ENCODE results near the gene AMOTL1.

Gene AMOTL1

GRCh38 chr11:94781837-94782236 is 13.7 kb downstream of the AMOTL1 start:
- no peak for DNase-seq (ENCODE audit: low read depth, low spot score)
- no peaks in the 10 kb centered on the region for H3K9me3 ChIP-seq (ENCODE audit: insufficient read depth, low read length)
- TF ChIP-seq YY1 (IDR thresholded peaks at IDR 0.05; ENCODE audit: insufficient read depth, insufficient read length), result no peak
- TF ChIP-seq SUZ12 (IDR thresholded peaks at IDR 0.05; ENCODE audit: extremely low read depth, insufficient read depth, insufficient read length), result no peak
- TF ChIP-seq ZNF274 (IDR thresholded peaks at IDR 0.05; ENCODE audit: low read depth, low read length), result no peak
- H3K4me1 ChIP-seq (ENCODE audit: insufficient read depth, insufficient read length), result no peaks in the 10 kb centered on the region
- no peaks in the 10 kb centered on the region for H3K27me3 ChIP-seq (ENCODE audit: insufficient read depth, insufficient read length)
- no peak overlapping the region for H3K4me3 ChIP-seq (ENCODE audit: insufficient read length, low read depth)
- H3K9ac ChIP-seq (ENCODE audit: insufficient read length, low read depth), result no peak overlapping the region
- H3K36me3 ChIP-seq (ENCODE audit: insufficient read depth, insufficient read length, low read length), result no peaks in the 10 kb centered on the region

- Histone ChIP-seq H3K4me1 (ENCODE audit: insufficient read depth, insufficient read length) (no peaks in the 10 kb centered on the region), H3K27me3 (ENCODE audit: insufficient read depth, insufficient read length) (no peaks in the 10 kb centered on the region), H3K36me3 (ENCODE audit: insufficient read depth, insufficient read length, low read length) (no peaks in the 10 kb centered on the region), H3K9me3 (ENCODE audit: insufficient read depth, low read length) (no peaks in the 10 kb centered on the region), H3K9ac (ENCODE audit: insufficient read length, low read depth) (no peak overlapping the region), H3K4me3 (ENCODE audit: insufficient read length, low read depth) (no peak overlapping the region)
- no peak for TF ChIP-seq YY1 (IDR thresholded peaks at IDR 0.05; ENCODE audit: insufficient read depth, insufficient read length)
- TF ChIP-seq SUZ12 (IDR thresholded peaks at IDR 0.05; ENCODE audit: extremely low read depth, insufficient read depth, insufficient read length), result no peak
- no peak for TF ChIP-seq ZNF274 (IDR thresholded peaks at IDR 0.05; ENCODE audit: low read depth, low read length)
- DNase-seq (ENCODE audit: low read depth, low spot score), result no peak
Measured at GRCh38 chr11:94782446-94782845, 14.3 kb downstream of the AMOTL1 start.

- TF ChIP-seq YY1 (IDR thresholded peaks at IDR 0.05; ENCODE audit: insufficient read depth, insufficient read length) (no peak), ZNF274 (IDR thresholded peaks at IDR 0.05; ENCODE audit: low read depth, low read length) (no peak), SUZ12 (IDR thresholded peaks at IDR 0.05; ENCODE audit: extremely low read depth, insufficient read depth, insufficient read length) (no peak)
- Histone ChIP-seq H3K9me3 (ENCODE audit: insufficient read depth, low read length) (no peaks in the 10 kb centered on the region), H3K36me3 (ENCODE audit: insufficient read depth, insufficient read length, low read length) (no peaks in the 10 kb centered on the region), H3K9ac (ENCODE audit: insufficient read length, low read depth) (no peak overlapping the region), H3K4me1 (ENCODE audit: insufficient read depth, insufficient read length) (no peaks in the 10 kb centered on the region), H3K4me3 (ENCODE audit: insufficient read length, low read depth) (no peak overlapping the region), H3K27me3 (ENCODE audit: insufficient read depth, insufficient read length) (no peaks in the 10 kb centered on the region)
- no peak for DNase-seq (ENCODE audit: low read depth, low spot score)
Measured at GRCh38 chr11:94784884-94785283, 16.7 kb downstream of the AMOTL1 start.

DNA sequence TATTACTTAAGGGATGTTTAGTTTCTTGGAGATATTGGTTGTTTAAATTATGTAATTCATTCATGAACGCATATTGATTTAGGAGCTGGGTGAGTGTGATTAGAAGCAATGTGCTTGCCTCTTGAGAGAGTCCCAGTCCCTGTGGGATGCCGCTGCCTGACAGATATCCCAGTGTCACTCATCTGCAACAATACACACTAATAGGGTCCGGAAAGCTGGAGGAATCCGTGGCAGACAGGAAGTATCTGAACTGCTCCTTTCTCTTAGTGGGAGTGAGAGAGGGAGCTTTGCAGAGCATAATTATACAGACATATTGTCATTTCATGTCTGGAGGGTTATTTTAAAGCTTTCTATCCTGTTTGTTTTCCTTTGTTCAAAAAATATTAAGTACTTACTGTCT is 17.4 kb downstream of the AMOTL1 start:
- no peaks in the 10 kb centered on the region for H3K9me3 ChIP-seq (ENCODE audit: insufficient read depth, low read length)
- H3K36me3 ChIP-seq (ENCODE audit: insufficient read depth, insufficient read length, low read length), result no peaks in the 10 kb centered on the region
- DNase-seq (ENCODE audit: low read depth, low spot score), result no peak
- H3K27me3 ChIP-seq (ENCODE audit: insufficient read depth, insufficient read length), result no peaks in the 10 kb centered on the region
- H3K9ac ChIP-seq (ENCODE audit: insufficient read length, low read depth), result no peak overlapping the region
- H3K4me3 ChIP-seq (ENCODE audit: insufficient read length, low read depth), result no peak overlapping the region
- TF ChIP-seq ZNF274 (IDR thresholded peaks at IDR 0.05; ENCODE audit: low read depth, low read length) (no peak), SUZ12 (IDR thresholded peaks at IDR 0.05; ENCODE audit: extremely low read depth, insufficient read depth, insufficient read length) (no peak), YY1 (IDR thresholded peaks at IDR 0.05; ENCODE audit: insufficient read depth, insufficient read length) (no peak)
- H3K4me1 ChIP-seq (ENCODE audit: insufficient read depth, insufficient read length), result no peaks in the 10 kb centered on the region

GRCh38 chr11:94786264-94787126 is 18.3 kb downstream of the AMOTL1 start:
- Histone ChIP-seq H3K36me3 (ENCODE audit: insufficient read depth, insufficient read length, low read length) (no peaks in the 10 kb centered on the region), H3K27me3 (ENCODE audit: insufficient read depth, insufficient read length) (no peaks in the 10 kb centered on the region), H3K4me1 (ENCODE audit: insufficient read depth, insufficient read length) (no peaks in the 10 kb centered on the region), H3K4me3 (ENCODE audit: insufficient read length, low read depth) (no peak overlapping the region), H3K9ac (ENCODE audit: insufficient read length, low read depth) (no peak overlapping the region), H3K9me3 (ENCODE audit: insufficient read depth, low read length) (no peaks in the 10 kb centered on the region)
- TF ChIP-seq ZNF274 (IDR thresholded peaks at IDR 0.05; ENCODE audit: low read depth, low read length), result no peak
- TF ChIP-seq YY1 (IDR thresholded peaks at IDR 0.05; ENCODE audit: insufficient read depth, insufficient read length), result no peak
- no peak for TF ChIP-seq SUZ12 (IDR thresholded peaks at IDR 0.05; ENCODE audit: extremely low read depth, insufficient read depth, insufficient read length)
- DNase-seq (ENCODE audit: low read depth, low spot score), result no peak

DNA sequence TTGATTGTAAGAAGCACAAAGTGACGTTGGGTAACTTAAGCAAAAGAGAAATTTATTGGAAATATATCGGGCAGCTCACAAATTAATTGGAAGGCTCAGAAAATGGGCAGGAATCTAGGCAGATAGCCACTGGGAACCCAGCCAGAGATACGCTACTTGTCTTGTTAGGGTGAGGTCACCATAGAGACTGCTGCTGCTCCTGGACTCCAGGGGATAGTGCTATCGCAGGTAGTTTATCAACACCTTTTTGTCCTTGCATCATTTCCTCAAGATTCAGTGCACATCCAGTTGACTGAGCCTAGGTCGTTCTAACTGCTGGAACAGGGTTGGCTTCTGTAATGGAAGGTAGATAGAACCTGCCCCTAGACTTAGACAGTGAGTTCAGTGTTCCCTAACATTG is 19.6 kb downstream of the AMOTL1 start:
- TF ChIP-seq ZNF274 (IDR thresholded peaks at IDR 0.05; ENCODE audit: low read depth, low read length) (no peak), YY1 (IDR thresholded peaks at IDR 0.05; ENCODE audit: insufficient read depth, insufficient read length) (no peak), SUZ12 (IDR thresholded peaks at IDR 0.05; ENCODE audit: extremely low read depth, insufficient read depth, insufficient read length) (no peak)
- DNase-seq (ENCODE audit: low read depth, low spot score), result no peak
- H3K4me3 ChIP-seq (ENCODE audit: insufficient read length, low read depth), result no peak overlapping the region
- no peak overlapping the region for H3K9ac ChIP-seq (ENCODE audit: insufficient read length, low read depth)
- H3K4me1 ChIP-seq (ENCODE audit: insufficient read depth, insufficient read length), result no peaks in the 10 kb centered on the region
- no peaks in the 10 kb centered on the region; the same call in 1 of the 2 replicates for H3K9me3 ChIP-seq (ENCODE audit: insufficient read depth, low read length)
- H3K36me3 ChIP-seq (ENCODE audit: insufficient read depth, insufficient read length, low read length), result peaks cover 3% of the 10 kb centered on the region
- H3K27me3 ChIP-seq (ENCODE audit: insufficient read depth, insufficient read length), result no peaks in the 10 kb centered on the region

GRCh38 chr11:94788396-94788795 is 20.2 kb downstream of the AMOTL1 start:
- H3K27me3 ChIP-seq (ENCODE audit: insufficient read depth, insufficient read length), result no peaks in the 10 kb centered on the region
- TF ChIP-seq YY1 (IDR thresholded peaks at IDR 0.05; ENCODE audit: insufficient read depth, insufficient read length) (no peak), ZNF274 (IDR thresholded peaks at IDR 0.05; ENCODE audit: low read depth, low read length) (no peak), SUZ12 (IDR thresholded peaks at IDR 0.05; ENCODE audit: extremely low read depth, insufficient read depth, insufficient read length) (no peak)
- H3K4me1 ChIP-seq (ENCODE audit: insufficient read depth, insufficient read length), result no peaks in the 10 kb centered on the region
- H3K9me3 ChIP-seq (ENCODE audit: insufficient read depth, low read length), result no peaks in the 10 kb centered on the region; the same call in 1 of the 2 replicates
- H3K4me3 ChIP-seq (ENCODE audit: insufficient read length, low read depth), result no peak overlapping the region
- H3K36me3 ChIP-seq (ENCODE audit: insufficient read depth, insufficient read length, low read length), result peaks cover 4% of the 10 kb centered on the region
- DNase-seq (ENCODE audit: low read depth, low spot score), result no peak
- H3K9ac ChIP-seq (ENCODE audit: insufficient read length, low read depth), result no peak overlapping the region
